Spleen (tissue), 7 donors: ENCODE measurements around the gene GPR176.

Experiments
- CTCF ChIP-seq, 11 experiments: fragments of 200-600 bp in 7 of 11; fragments of 450-650 bp in 4 of 11; sonication (generic) in 4 of 11; IDR thresholded peaks in 8 of 11; conservative IDR thresholded peaks in 3 of 11; 1 replicate in 7 of 11; 2 replicates in 4 of 11; pipeline versions ENCODE4 v1.4.0 to v1.8.0; 2016 to 2021; ENCODE audit warnings: antibody characterized with exemption in 11 of 11, inconsistent platforms in 4 of 11, mild to moderate bottlenecking in 1 of 11
- POLR2A ChIP-seq, 3 donors: fragments of 450-650 bp; IDR thresholded peaks; one replicate each; pipeline ENCODE4 v1.5.1; 2017; ENCODE audit warnings: antibody characterized with exemption in 3 of 3, mild to moderate bottlenecking in 1 of 3
- POLR2AphosphoS5 ChIP-seq, 3 donors: sonication (generic); formaldehyde crosslinking; IDR thresholded peaks; one replicate each; pipeline ENCODE4 v1.5.1; 2017; ENCODE audit warnings: antibody characterized with exemption in 3 of 3
- donor health status: DM: no; HTN: no; CAD: no; lungs with moderate emphysema.
- donor health status: DM: no; HTN: no; CAD: no.
- donor health status: DM: no; HTN: no; CAD: no.

GRCh38 chr15:39788800-39789565 is 131.1 kb downstream of the GPR176 start:
- TF ChIP-seq POLR2A (IDR thresholded peaks at IDR 0.05): no peak
- TF ChIP-seq CTCF (IDR thresholded peaks at IDR 0.05 in 8 of 11, conservative IDR thresholded peaks at IDR 0.05 in 3 of 11): no peak
- TF ChIP-seq POLR2AphosphoS5 (IDR thresholded peaks at IDR 0.05): no peak
